NCI-H69 (cell line): ENCODE data around the gene RDH13.
A peak's percentile ranks its signal among the peaks of the same experiment; 100 is the strongest.
"Not testable (repeated sequence)": the region's sequence is repeated elsewhere in the genome, so short reads cannot be mapped to it uniquely, and the experiment has no call there.

Experiments
- DNase-seq: peaks from one replicate; lab custom pipeline; 2025; lab: John Stamatoyannopoulos, UW

Gene RDH13, protein sequence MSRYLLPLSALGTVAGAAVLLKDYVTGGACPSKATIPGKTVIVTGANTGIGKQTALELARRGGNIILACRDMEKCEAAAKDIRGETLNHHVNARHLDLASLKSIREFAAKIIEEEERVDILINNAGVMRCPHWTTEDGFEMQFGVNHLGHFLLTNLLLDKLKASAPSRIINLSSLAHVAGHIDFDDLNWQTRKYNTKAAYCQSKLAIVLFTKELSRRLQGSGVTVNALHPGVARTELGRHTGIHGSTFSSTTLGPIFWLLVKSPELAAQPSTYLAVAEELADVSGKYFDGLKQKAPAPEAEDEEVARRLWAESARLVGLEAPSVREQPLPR

DNA sequence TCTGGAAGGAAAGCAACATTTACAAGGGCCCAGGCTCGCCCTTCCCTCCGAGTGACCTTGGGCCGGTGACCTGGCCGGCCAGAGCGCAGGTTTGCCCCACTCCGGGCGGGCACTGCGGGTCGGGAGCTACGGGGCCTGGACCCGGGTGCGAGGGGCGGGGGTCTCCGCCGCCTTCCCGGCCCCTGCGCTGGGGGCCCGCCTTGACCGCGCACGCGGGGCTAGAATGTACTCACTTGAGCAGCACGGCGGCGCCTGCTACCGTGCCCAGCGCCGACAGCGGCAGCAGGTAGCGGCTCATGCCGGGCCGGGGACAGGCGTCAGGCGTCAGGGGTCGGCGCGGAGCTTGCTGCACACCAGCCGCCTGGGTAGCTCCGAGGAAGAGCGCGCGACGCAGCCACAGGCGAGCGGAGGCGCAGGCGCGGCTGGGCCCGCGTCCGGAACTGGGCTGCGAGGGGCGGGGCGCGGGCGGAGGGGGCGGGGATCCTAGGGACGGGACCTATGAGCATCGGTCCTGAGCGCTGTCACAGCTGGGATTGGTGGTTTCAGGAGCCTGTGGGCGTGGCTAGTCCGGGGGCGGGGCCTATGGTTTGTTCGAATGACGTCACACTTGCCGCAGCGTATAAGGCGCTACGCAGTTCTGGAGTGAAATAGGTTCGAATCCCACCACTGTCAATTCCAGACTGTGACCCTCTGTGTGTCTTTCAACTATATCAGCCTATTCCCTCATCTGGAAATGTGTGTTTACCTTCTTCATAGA is at the start of gene RDH13:
Gene RDH13, minus strand, starts transcription at position 414 of the 757 bp plus-strand sequence. Its CDS starts 116 bp downstream, at position 298.
- DNase-seq = peak; percentile 98

DNA sequence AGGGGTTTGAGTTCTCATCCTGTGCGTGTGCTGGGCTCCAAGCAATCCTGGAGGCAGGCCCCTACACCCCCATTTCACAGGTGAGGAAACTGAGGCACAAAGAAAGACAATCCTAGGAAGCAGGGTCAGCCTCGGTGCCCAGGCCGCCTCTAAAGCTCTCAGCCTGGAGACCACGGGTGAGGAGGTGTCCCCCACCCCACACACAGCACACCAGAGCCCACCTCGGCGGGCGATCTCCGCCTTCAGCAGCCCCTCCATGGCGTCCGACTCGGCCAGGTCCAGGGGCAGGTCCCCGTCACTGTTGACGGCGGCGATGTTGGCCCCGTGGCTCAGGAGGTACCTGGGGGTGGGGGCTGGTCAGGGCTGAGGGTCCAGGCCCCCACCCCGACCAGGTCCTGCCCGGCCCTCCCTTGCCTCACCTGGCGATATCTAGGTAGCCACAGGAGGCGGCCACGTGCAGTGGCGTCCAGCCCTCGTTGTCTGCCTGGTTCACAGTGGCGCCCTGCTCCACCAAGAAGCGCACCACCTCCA is 49.4 kb upstream of the RDH13 start:
- no peak for DNase-seq

DNA sequence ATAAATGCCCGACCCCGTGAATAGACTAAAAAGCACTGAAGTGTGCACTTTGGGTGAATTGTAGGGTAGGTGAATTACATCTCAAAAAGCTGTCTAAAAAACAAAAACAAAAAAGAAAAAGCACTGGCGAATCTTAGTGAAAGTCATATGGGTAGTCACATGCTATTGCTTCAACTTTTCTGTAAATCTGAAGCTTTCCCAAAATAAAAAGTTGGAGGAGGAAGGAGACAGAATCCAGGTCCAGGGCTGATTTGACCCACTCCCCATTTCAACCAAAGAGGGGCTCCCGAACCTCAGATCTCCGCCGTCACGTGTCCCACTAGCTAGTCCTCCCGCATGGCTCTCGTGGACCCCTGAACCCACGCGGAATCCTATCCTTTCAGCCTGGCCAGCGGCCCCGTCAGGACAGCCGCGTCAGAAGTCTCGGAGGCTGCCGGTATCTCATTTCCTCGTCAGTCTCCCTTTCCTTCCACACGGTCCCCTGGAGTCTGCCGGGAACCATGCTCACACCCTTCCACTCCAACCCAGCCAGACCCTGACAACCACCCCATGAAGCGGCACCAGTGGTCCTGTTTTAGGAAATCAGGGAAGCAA is 48.4 kb upstream of the RDH13 start:
- no peak for DNase-seq

DNA sequence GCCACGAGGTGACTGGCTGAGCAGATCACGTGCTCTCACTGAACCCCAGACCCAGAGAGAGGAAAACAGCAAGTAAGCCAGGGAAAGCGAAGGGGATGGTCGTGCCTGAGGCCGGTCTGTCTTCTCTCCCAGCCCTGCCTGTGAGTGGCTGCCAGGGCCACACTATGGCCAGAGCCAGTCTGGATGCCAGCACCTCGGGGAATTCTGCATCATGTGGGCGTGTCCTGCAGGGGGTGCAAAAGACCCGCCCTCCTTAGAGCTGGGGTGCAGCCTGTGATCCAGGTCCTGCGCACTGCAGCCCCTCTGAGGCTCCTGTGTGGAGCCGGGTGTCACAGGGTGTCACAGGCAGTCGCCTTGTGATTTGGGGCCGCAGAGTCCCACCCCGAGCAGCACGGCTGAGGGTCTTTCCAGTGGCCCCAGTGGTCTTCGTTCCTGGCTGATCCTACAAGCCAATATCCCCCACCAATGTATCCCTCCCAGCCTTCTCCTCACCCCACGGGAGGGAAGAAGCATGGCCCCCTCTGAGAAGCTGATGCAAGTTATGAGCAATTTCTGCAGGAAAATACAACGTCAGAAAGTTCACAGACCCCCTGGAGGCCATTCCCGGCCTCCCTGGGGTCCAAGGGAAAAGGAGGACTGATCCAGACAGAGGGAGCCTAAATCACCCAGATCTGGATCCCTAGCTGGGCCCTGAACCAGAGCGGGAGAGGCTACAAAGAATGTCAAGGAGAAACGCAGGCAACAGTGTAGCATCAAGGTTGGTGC is 46.8 kb upstream of the RDH13 start:
- no peak for DNase-seq

DNA sequence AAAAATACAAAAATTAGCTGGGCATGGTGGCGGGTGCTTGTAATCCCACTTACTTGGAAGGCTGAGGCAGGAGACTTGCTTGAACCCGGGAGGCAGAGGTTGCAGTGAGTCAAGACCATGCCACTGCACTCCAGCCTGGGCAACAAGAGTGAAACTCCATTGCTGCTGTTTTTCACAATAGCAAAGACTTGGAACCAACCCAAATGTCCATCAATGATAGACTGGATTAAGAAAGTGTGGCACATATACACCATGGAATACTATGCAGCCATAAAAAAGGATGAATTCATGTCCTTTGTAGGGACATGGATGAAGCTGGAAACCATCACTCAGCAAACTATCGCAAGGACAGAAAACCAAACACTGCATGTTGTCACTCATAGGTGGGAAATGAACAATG is 44.3 kb upstream of the RDH13 start:
- DNase-seq = not testable (repeated sequence)

DNA sequence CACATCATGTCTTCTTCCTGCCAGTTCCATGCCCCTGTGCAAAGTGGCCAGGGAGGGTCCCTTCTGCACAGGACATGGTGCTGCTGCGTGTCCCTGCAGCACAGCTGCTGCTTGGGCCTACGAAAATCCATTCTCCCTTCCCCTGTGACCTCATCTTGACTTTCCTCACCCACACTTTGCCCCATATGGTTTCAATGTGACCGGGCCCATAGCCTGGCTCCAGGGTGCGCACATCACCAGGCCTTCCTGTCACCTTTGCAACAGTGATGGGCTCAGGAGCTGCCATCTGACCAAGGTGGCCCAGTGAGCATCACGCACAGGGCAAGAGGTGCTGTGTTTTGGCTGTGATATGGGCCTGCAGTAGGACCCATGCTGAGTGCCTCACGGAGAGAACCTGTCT is 43.6 kb upstream of the RDH13 start:
- no peak for DNase-seq

DNA sequence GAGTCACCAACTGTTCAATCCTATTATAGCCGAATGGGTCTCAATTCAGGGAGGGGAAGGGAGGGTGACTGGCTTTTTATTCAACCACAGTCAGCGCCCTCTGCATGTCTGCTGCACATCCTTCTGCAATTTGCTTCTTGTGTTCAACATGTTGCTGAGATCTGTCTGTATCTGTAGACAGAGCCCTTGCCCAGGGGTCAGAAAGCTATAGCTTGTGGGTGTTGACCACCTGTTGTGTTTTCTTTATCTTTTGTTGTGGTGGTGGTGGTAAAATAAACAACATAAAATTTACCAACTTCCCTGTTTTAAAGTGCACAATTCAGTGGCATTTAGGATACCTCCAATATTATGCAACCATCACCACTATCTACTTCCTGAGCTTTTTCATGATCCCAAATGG is 42.3 kb upstream of the RDH13 start:
- no peak for DNase-seq

DNA sequence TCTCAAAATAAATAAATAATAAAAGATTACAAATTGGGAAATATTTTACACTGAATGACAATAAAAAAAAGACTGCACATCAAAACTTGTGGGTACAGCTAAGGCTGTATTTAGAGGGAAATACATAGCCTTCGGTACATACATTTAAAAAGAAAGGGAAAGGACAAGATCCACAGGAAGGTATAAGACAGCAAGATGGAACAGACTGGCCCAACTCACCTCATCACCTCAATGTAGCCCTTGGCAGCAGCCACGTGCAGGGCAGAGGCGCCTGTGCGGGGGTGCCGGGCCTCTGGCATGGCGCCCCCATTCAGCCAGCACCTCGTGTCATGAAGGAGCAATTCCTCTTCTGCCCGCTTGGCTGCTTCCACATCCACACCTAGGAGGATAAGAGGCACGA is 40.2 kb upstream of the RDH13 start:
- no peak for DNase-seq

DNA sequence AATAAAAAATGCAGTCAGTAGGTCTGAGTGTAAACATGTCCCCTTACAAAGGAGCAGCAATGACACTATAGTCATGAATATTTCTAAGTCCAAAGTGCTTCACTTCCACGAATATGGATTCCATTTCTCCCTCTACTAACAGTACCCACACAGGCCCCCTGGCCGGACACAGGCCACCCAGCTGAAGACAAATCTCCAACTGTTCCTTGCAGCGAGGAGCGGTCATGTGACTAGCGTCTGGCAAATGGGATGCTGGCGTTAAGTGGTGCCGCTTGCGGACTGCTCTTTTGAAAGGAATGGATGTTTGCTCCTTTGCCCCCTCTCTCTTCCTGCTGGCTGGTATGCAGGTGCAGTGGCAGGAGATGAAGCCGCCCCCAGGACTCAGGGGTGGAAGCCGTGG is 38.3 kb upstream of the RDH13 start:
- DNase-seq = no peak

DNA sequence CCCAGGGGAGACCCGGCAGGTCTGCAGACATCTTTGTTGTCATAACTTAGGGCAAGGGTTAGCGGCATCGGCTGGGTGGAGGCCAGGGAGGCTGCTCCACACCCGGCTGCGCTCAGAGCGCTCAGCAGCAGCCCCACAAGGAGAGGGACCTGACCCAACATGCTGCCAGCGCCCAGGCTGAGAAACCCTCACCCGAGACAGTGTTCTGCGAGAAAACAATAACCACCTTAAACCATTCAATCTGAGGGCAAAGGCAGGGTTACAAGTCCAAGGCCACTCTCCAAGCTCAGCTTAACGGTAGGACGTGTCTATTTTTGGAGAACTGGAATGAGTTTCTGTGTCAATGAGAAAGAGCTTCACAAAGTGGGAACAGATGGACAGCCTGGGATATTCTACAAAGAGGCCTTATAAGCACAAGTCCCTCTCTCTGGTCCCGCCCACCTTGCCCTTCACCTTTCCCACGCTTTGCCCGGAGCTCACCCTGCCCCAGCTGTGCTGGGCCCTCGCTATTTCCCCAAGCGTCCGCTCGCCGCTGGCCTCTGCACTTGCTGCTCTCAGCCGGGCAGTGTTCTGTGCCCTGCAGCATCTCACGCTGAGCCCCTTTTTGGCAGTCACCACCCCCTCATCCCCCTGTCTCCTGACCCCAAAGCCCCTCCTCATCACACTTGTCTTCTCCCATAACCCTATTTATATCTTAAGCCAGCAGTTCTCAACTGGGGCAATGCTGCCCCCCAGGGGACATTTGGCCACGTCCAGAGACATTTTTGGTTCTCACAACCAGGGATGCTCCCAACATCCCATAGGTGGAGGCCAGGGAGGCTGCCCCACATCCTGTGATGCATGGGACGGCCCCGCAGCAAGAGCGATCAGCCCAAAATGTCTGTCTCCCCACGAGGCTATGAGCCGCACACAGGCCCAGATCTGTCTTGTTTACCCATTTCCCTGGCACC is 36.9 kb upstream of the RDH13 start:
- no peak for DNase-seq

DNA sequence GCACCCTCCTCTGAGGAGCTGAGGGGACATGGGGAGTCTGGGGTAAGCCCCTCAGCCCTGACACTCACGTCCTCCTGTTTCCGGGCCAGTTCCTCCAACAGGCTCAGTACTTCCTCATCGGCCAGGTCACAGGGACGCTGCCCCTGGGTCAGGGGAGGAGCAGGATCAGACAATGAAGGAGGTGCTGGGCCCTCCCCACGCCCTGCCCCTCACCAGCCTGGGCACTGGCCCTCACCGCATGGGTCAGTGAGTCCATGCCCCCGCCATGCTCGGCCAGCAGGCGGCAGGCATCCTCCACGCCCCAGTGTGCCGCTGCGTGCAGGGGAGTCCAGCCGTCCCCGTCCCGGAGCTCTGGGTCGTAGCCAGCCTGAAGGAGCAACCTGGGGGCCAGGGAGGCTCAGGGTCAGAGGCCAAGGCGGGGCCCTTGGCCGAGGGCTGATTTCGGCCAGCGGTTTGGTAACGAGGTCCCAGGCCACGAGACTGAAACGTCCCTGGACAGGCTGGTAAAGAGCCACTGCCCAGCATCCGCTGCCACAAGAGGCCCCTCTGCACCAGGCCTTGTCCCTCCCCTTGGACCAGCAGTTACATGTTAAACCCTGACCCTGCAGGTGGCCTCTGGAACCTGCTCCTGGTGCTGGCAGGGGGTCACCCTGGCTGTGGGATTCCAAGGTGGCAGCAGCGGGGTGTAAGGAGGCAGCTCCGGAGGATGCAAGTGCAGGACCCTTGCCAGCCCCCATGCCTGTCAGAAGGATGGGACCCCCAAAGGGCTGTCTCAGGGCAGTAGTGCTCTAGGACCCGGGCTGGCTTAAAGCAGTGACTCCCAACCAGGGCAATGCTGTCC is 36.0 kb upstream of the RDH13 start:
- no peak for DNase-seq

DNA sequence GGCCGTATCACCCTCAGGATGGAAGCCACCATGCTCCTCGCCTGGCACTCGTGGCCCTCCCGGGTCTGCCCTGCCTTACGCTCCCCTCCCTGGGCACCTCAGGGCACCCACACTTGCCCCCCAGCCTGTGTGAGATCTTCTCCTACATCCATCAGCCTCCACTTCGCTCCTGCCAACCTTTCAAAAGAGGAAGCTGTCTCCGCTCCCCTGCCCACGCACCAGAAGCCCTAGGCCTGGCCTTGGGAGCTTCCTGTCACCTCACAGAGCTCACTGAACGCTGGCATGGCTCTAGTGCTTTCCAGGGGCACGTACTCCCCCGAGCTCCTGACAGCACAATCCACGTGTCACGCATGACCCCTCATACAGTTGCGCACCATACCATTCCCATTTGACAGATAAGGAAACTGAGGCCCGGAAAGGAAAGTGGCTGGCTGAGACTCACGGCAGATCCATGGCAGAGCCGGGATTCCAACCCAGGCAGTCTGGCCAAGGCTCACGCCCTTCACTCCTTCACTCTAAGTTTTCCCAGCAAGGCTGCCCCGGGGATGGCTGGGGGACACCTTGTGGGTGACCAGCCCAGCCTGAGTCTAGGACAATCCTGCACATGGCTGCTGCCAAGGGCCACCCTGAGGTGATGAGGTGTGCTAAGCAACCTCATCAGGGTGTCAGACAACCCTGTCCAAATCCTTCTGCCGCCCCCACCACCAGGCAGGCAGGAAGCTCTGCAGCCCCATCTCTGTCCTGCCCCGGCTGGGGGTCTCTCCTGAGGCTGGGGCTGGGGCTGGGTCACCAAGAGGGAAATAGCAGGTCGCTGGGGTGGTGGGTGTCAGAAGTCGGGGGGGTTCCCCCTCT is 35.1 kb upstream of the RDH13 start:
- no peak for DNase-seq

DNA sequence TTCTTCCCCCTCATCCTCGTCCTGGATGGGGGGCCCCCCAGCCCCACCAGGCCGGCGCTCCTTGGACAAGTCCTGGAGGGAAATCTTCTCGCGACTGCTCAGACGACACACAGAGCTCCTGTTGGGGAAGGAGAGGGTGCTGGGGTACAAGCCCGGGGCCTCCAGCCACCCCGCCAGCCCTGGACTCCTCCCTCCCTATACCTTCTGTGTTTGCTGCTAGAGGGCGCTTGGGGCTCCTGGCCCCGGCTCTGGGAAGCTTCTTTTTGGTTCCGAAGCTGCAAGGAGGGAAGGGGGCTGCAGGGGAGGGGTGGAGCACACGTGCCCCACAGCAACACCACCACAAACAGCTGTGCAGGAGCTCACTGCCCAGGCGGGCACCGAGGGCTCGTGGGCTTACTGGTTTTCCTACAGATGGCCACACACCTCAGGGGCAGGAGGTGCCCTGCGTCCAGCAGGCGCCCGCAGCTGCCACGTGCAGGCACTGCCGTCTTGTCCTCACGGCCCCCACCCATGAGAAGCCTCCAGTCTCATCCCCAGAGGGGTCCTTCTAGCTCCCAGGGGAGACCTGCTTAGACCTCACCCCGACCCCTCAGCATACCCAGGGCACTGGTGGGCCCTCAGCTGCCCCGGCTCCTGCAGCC is 33.2 kb upstream of the RDH13 start:
- DNase-seq = no peak

DNA sequence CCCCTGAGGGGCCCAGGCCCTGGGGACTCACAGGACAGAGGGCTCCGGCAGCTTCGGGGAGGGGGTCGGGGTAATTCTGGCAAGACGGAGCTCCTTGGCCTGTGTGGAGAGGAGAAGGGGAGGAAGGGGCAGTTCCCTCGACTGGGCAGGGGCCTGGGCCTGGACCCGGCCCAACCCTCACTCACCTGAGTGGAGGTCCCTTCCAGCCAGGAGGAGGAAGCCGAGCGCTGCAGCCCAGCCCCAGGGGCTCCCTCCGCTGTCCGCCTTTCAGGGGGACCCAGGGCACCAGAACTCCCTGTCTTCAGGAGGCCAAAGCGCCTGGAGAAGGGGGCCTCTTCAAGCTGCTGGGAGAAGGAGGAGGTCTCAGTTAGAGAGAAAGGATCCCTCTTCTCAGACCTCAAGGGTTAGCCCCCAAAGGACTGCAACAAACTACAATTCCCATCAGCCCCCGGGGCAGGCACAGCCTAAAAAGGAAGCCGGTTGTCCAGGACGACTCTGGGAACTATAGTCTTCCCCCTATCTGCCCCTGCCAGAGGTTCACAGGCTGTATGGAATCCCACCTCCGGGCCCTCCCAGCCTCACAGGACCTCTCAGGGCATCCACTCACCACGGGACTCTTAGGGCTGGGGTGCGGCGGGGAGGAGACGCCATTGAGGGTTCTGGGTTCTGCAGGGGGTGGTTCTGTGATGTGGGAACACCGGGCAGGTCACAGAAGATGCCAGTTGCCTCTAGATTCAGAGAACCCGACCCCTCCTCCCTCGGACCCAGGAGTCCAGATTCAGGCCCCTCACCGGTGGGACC is 32.5 kb upstream of the RDH13 start:
- DNase-seq = no peak

DNA sequence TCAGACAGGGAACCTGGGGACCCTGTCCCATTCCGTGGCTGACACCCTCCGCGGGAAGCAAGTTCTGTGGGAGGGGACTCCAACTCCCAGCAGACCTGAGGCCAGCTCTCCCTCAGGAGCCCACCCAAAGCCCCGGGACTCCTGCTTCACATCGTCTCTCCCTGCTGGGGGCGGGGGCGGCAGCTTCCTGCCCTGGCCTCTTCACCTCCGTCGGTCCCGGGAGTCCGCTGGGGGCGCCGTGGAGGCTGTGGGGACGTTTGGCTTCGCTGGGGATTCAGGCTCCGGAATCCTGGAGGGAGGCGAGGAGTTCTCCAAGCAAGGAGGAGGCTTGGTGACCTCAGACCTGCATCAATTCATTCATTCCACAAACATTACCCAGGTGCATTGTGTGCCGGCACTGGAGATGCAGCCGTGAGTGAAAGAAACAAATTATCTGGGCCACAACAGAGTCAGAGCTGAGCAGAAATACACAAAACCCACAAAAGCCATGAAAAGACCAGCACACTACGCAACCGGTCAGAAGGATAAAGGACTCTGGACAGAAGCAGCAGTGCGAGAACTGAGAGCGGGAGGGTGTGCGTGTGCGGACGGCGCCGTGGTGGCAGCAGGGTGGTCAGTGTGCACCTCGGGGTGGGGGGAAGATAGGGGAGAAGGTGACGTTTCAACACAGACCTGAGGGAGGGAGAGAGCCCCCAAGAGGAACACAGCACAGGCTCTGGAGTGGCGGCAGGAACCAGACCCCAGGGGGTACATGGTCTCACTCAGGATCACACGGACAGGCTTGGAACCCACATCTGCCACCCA is 31.7 kb upstream of the RDH13 start:
- DNase-seq = no peak

DNA sequence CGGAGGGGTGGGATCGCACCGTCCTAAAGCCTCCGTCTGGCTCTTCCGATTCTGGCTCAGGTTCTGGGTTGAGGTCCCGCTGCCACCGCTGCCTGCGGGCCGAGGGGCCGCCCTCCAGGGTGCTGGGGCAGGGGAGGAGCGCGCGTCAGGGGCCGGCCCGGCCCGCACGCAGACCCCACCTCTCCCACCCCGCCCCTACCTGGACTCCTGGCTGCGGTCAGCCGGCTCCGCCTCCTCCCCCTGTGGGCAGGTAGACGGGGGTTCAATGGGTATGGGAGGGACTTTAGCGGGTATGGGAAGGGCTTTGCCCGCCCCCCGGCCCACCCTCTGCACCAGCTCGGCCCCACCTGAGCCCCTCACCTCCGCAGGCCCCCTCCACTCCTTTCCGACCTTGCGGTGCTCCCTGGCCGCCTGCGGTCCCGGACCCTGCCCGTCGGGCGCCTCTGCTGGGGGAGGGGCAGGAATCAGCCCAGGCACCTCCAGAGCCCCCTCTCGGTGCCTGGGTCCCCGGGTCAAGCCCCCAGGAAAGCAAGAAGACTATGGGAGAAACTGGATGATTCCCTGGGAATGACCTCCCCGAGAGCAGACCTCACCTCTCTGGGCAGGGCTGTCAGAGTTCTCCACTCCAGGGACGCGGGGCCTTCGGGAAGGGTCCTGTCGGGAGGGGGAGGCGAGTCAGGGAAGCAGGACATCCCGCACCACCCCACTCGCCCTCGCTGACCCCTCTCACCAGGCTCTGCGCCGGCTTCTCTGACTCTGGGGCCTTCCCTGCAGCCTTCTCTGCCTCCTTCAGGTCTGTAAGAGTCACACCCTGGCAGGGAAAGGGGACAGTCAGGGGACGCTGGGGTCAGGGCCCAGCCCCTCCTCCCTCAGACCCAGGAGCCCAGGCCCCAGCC is 29.7 kb upstream of the RDH13 start:
- no peak for DNase-seq
